ENCODE results near the gene ANKFN1.

ANKFN1 gene

GRCh38 chr17:56480501-56480900, 327.2 kb downstream of the ANKFN1 start:
- Histone ChIP-seq H3K4me3 (ENCODE audit: insufficient read depth, low read depth, low read length) (no peak overlapping the region), H3K9me3 (ENCODE audit: control insufficient read depth, low read length) (no peaks in the 10 kb centered on the region), H3K4me1 (ENCODE audit: control insufficient read depth, insufficient read depth, low read length) (peaks cover 4% of the 10 kb centered on the region), H3K36me3 (ENCODE audit: control insufficient read depth, insufficient read depth, low read length) (no peaks in the 10 kb centered on the region), H3K27me3 (ENCODE audit: control insufficient read depth, insufficient read depth, low read length, poor library complexity, severe bottlenecking) (no peaks in the 10 kb centered on the region), H3K27ac (ENCODE audit: insufficient read depth, low read depth, low read length, poor library complexity, severe bottlenecking) (no peak overlapping the region)
- 91 to 95% methylated on average over 1 of the region's 1 CpG for WGBS, 2 experiments

- WGBS, 2 experiments: 92 to 95% methylated on average over 4 to 5 of the region's 5 CpGs
- no peaks in the 10 kb centered on the region for H3K9me3 ChIP-seq (ENCODE audit: control insufficient read depth, low read length)
- H3K4me3 ChIP-seq (ENCODE audit: insufficient read depth, low read depth, low read length): no peak overlapping the region
- H3K4me1 ChIP-seq (ENCODE audit: control insufficient read depth, insufficient read depth, low read length): peaks cover 4% of the 10 kb centered on the region
- no peaks in the 10 kb centered on the region for H3K36me3 ChIP-seq (ENCODE audit: control insufficient read depth, insufficient read depth, low read length)
- H3K27me3 ChIP-seq (ENCODE audit: control insufficient read depth, insufficient read depth, low read length, poor library complexity, severe bottlenecking): no peaks in the 10 kb centered on the region
- H3K27ac ChIP-seq (ENCODE audit: insufficient read depth, low read depth, low read length, poor library complexity, severe bottlenecking): no peak overlapping the region
These were observed 328.4 kb downstream of the ANKFN1 start for GRCh38 chr17:56481659-56482058.

GRCh38 chr17:56482229-56482628, 329.0 kb downstream of the ANKFN1 start:
- 82 to 95% methylated on average over 6 of the region's 6 CpGs for WGBS, 2 experiments
- H3K36me3 ChIP-seq (ENCODE audit: control insufficient read depth, insufficient read depth, low read length): no peaks in the 10 kb centered on the region
- peaks cover 4% of the 10 kb centered on the region for H3K4me1 ChIP-seq (ENCODE audit: control insufficient read depth, insufficient read depth, low read length)
- H3K27me3 ChIP-seq (ENCODE audit: control insufficient read depth, insufficient read depth, low read length, poor library complexity, severe bottlenecking): no peaks in the 10 kb centered on the region
- no peaks in the 10 kb centered on the region for H3K9me3 ChIP-seq (ENCODE audit: control insufficient read depth, low read length)
- no peak overlapping the region for H3K4me3 ChIP-seq (ENCODE audit: insufficient read depth, low read depth, low read length)
- no peak overlapping the region for H3K27ac ChIP-seq (ENCODE audit: insufficient read depth, low read depth, low read length, poor library complexity, severe bottlenecking)

GRCh38 chr17:56486732-56487131, 333.5 kb downstream of the ANKFN1 start:
- H3K27me3 ChIP-seq (ENCODE audit: control insufficient read depth, insufficient read depth, low read length, poor library complexity, severe bottlenecking): no peaks in the 10 kb centered on the region
- no peak overlapping the region for H3K4me3 ChIP-seq (ENCODE audit: insufficient read depth, low read depth, low read length)
- H3K9me3 ChIP-seq (ENCODE audit: control insufficient read depth, low read length): no peaks in the 10 kb centered on the region
- no peak overlapping the region for H3K27ac ChIP-seq (ENCODE audit: insufficient read depth, low read depth, low read length, poor library complexity, severe bottlenecking)
- no peaks in the 10 kb centered on the region for H3K36me3 ChIP-seq (ENCODE audit: control insufficient read depth, insufficient read depth, low read length)
- H3K4me1 ChIP-seq (ENCODE audit: control insufficient read depth, insufficient read depth, low read length): peaks cover 4% of the 10 kb centered on the region

- H3K4me3 ChIP-seq (ENCODE audit: insufficient read depth, low read depth, low read length): no peak overlapping the region
- no peaks in the 10 kb centered on the region for H3K9me3 ChIP-seq (ENCODE audit: control insufficient read depth, low read length)
- no peaks in the 10 kb centered on the region for H3K27me3 ChIP-seq (ENCODE audit: control insufficient read depth, insufficient read depth, low read length, poor library complexity, severe bottlenecking)
- H3K4me1 ChIP-seq (ENCODE audit: control insufficient read depth, insufficient read depth, low read length): no peaks in the 10 kb centered on the region
- no peaks in the 10 kb centered on the region for H3K36me3 ChIP-seq (ENCODE audit: control insufficient read depth, insufficient read depth, low read length)
- WGBS, 2 experiments: 82 to 96% methylated on average over 2 of the region's 2 CpGs
- H3K27ac ChIP-seq (ENCODE audit: insufficient read depth, low read depth, low read length, poor library complexity, severe bottlenecking): no peak overlapping the region
These were observed 335.5 kb downstream of the ANKFN1 start for GRCh38 chr17:56488800-56489199.

- H3K9me3 ChIP-seq (ENCODE audit: control insufficient read depth, low read length): no peaks in the 10 kb centered on the region
- no peaks in the 10 kb centered on the region for H3K4me1 ChIP-seq (ENCODE audit: control insufficient read depth, insufficient read depth, low read length)
- H3K27ac ChIP-seq (ENCODE audit: insufficient read depth, low read depth, low read length, poor library complexity, severe bottlenecking): no peak overlapping the region
- H3K36me3 ChIP-seq (ENCODE audit: control insufficient read depth, insufficient read depth, low read length): no peaks in the 10 kb centered on the region
- no peak overlapping the region for H3K4me3 ChIP-seq (ENCODE audit: insufficient read depth, low read depth, low read length)
- WGBS, 2 experiments: 91 to 95% methylated on average over 1 to 2 of the region's 2 CpGs
- H3K27me3 ChIP-seq (ENCODE audit: control insufficient read depth, insufficient read depth, low read length, poor library complexity, severe bottlenecking): no peaks in the 10 kb centered on the region
These were observed 336.7 kb downstream of the ANKFN1 start for GRCh38 chr17:56489980-56490379.

- H3K27me3 ChIP-seq (ENCODE audit: control insufficient read depth, insufficient read depth, low read length, poor library complexity, severe bottlenecking): no peaks in the 10 kb centered on the region
- no peaks in the 10 kb centered on the region for H3K36me3 ChIP-seq (ENCODE audit: control insufficient read depth, insufficient read depth, low read length)
- no peak overlapping the region for H3K27ac ChIP-seq (ENCODE audit: insufficient read depth, low read depth, low read length, poor library complexity, severe bottlenecking)
- no peak overlapping the region for H3K4me3 ChIP-seq (ENCODE audit: insufficient read depth, low read depth, low read length)
- no peaks in the 10 kb centered on the region for H3K4me1 ChIP-seq (ENCODE audit: control insufficient read depth, insufficient read depth, low read length)
- no peaks in the 10 kb centered on the region for H3K9me3 ChIP-seq (ENCODE audit: control insufficient read depth, low read length)
- WGBS, 2 experiments: 91 to 97% methylated on average over 3 of the region's 3 CpGs
These were observed 342.3 kb downstream of the ANKFN1 start for GRCh38 chr17:56495556-56495955.

GRCh38 chr17:56497132-56497531, 343.9 kb downstream of the ANKFN1 start:
- no peak overlapping the region for H3K27ac ChIP-seq (ENCODE audit: insufficient read depth, low read depth, low read length, poor library complexity, severe bottlenecking)
- H3K4me3 ChIP-seq (ENCODE audit: insufficient read depth, low read depth, low read length): no peak overlapping the region
- H3K27me3 ChIP-seq (ENCODE audit: control insufficient read depth, insufficient read depth, low read length, poor library complexity, severe bottlenecking): no peaks in the 10 kb centered on the region
- WGBS, 2 experiments: 93 to 97% methylated on average over 2 of the region's 2 CpGs
- H3K4me1 ChIP-seq (ENCODE audit: control insufficient read depth, insufficient read depth, low read length): no peaks in the 10 kb centered on the region
- H3K9me3 ChIP-seq (ENCODE audit: control insufficient read depth, low read length): no peaks in the 10 kb centered on the region
- no peaks in the 10 kb centered on the region for H3K36me3 ChIP-seq (ENCODE audit: control insufficient read depth, insufficient read depth, low read length)

- Histone ChIP-seq H3K27me3 (ENCODE audit: control insufficient read depth, insufficient read depth, low read length, poor library complexity, severe bottlenecking) (no peaks in the 10 kb centered on the region), H3K9me3 (ENCODE audit: control insufficient read depth, low read length) (no peaks in the 10 kb centered on the region), H3K4me3 (ENCODE audit: insufficient read depth, low read depth, low read length) (no peak overlapping the region), H3K27ac (ENCODE audit: insufficient read depth, low read depth, low read length, poor library complexity, severe bottlenecking) (no peak overlapping the region), H3K4me1 (ENCODE audit: control insufficient read depth, insufficient read depth, low read length) (no peaks in the 10 kb centered on the region), H3K36me3 (ENCODE audit: control insufficient read depth, insufficient read depth, low read length) (no peaks in the 10 kb centered on the region)
- 70 to 75% methylated on average over 1 of the region's 1 CpG for WGBS, 2 experiments
These were observed 346.6 kb downstream of the ANKFN1 start for GRCh38 chr17:56499799-56500388.

- H3K9me3 ChIP-seq (ENCODE audit: control insufficient read depth, low read length): no peaks in the 10 kb centered on the region
- no peak overlapping the region for H3K4me3 ChIP-seq (ENCODE audit: insufficient read depth, low read depth, low read length)
- 87 to 93% methylated on average over 5 of the region's 5 CpGs for WGBS, 2 experiments
- no peaks in the 10 kb centered on the region for H3K4me1 ChIP-seq (ENCODE audit: control insufficient read depth, insufficient read depth, low read length)
- H3K27ac ChIP-seq (ENCODE audit: insufficient read depth, low read depth, low read length, poor library complexity, severe bottlenecking): no peak overlapping the region
- H3K36me3 ChIP-seq (ENCODE audit: control insufficient read depth, insufficient read depth, low read length): no peaks in the 10 kb centered on the region
- H3K27me3 ChIP-seq (ENCODE audit: control insufficient read depth, insufficient read depth, low read length, poor library complexity, severe bottlenecking): no peaks in the 10 kb centered on the region
These were observed 348.9 kb downstream of the ANKFN1 start for GRCh38 chr17:56502120-56502654.

Measured in ectodermal cell (in vitro differentiated cells).